Measurements from ENCODE around the gene TAL2. TPM values are rescaled to one million over a fixed set of nuclear protein-coding genes. Genes with fewer than 3 reads are reported as not detected.

The TAL2 gene
- total RNA-seq, 4 donors from 2014 or later, result not detected

DNA sequence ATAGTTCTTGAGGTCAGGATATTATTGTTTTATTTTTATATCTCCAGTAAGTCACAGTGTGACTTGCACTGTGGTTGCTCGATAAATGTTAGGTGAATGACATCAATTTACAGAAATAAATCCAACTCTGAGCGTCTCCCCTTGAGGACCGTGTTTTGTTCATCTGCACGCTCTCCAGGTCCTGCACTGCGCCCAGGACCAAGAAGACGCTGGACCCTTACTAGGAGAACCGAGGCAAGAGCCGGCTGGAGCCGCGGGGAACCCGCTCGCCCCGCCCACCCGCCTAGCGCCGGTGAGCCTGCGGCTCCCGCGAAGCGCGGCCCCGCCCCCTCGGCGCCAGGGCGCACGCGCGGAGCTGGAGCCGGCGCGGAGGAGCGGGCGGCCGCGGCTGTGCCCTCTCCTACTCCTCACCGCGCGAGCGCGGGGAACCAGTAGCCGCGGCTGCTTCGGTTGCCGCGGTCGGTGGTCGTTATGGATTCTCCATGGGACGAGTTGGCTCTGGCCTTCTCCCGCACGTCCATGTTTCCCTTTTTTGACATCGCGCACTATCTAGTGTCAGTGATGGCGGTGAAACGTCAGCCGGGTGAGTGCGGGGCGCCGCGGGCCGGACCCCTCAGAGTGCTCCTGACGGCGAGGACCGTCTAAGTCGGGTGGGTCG is 32.1 kb downstream of the TAL2 start, which contains the start of gene TMEM38B:
TMEM38B (plus strand) TSS at position 352 of the 658 bp plus-strand sequence; CDS start at position 472, 120 bp downstream.
- peak within 1 kb of the TSS; percentile 53 for H3K4me3 ChIP-seq (ENCODE audit: low read depth, poor library complexity, severe bottlenecking)
- 0% methylated on average over 34 to 48 of the region's 65 CpGs for WGBS, 2 donors
- intact Hi-C loops (cut with DNase I; ENCODE audit: low total_unique reads), result no loop called here
- peak; percentile 66 to 96 for DNase-seq (ENCODE audit: low spot score in 2 of 2)
- TF ChIP-seq, protein P1, sequence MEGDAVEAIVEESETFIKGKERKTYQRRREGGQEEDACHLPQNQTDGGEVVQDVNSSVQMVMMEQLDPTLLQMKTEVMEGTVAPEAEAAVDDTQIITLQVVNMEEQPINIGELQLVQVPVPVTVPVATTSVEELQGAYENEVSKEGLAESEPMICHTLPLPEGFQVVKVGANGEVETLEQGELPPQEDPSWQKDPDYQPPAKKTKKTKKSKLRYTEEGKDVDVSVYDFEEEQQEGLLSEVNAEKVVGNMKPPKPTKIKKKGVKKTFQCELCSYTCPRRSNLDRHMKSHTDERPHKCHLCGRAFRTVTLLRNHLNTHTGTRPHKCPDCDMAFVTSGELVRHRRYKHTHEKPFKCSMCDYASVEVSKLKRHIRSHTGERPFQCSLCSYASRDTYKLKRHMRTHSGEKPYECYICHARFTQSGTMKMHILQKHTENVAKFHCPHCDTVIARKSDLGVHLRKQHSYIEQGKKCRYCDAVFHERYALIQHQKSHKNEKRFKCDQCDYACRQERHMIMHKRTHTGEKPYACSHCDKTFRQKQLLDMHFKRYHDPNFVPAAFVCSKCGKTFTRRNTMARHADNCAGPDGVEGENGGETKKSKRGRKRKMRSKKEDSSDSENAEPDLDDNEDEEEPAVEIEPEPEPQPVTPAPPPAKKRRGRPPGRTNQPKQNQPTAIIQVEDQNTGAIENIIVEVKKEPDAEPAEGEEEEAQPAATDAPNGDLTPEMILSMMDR (IDR thresholded peaks at IDR 0.05), result no peak
- peak in 1 of 2 donors; percentile 50 for TF ChIP-seq POLR2A (IDR thresholded peaks at IDR 0.05)

DNA sequence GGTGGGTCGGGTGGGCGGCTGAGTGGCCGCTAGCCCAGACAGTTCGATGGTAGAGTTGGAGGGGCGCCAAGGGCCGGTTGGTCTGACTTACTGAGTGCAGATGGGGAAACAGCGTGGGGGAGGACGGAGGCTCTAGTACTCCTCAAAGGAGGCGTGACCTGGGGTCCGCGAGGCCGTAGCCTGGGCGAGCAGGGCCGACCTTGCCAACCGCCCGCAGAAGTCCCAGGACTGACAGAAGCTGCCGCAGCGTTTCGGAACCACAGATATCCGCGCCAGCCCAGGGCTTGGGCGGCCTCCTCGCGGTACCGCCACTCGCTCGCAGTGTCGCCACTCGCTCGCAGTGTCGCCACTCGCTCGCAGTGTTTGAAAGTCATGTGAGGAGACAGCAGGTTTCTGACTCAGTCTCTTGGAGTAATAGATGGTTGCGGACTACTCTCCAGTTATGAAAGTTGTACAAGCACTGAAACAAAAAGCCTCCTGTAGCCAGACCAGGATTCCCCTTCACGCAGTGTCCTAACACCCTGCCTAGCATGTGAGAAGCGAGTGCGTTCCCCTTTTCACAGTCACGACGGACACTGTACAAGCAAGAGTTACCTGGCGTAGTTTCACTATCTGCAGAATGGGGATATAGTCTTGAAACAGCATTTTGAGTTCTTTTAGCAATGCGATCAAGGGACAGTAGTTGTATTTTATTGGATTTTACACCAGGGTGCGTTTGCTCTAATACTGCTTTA is 32.8 kb downstream of the TAL2 start:
- peak overlapping the region; percentile 53 for H3K4me3 ChIP-seq (ENCODE audit: low read depth, poor library complexity, severe bottlenecking)
- TF ChIP-seq POLR2A (IDR thresholded peaks at IDR 0.05), result no peak
- TF ChIP-seq, protein P1 (IDR thresholded peaks at IDR 0.05), result no peak
- intact Hi-C loops (cut with DNase I; ENCODE audit: low total_unique reads), result no loop called here
- WGBS, 2 donors, result 1 to 3% methylated on average over 12 to 41 of the region's 42 CpGs
- DNase-seq (ENCODE audit: low spot score in 2 of 2), result peak; percentile 56 to 94

DNA sequence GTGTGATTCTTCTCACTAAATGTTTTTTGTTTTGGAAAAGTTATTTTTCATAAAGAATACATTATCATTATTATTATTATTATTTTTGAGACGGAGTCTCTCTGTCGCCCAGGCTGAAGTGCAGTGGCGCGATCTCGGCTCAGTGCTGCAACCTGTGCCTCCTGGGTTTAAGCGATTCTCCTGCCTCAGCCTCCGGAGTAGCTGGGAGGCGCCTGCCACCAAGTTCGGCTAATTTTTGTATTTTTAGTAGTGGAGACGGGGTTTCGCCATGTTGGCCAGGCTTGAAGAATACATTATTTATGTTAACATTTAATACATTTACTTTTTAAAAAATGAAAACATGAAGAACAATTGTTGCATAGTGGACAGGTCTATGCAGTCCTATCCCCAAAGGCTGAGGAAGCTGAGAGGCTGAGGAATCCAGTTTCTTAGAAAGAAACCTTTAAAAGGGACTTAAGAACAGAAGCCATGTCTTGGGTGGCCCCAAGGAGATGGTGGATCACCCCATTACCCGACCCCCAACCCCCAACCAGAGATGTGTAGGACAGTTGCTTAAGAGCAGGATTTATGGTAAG is 34.0 kb downstream of the TAL2 start:
- TF ChIP-seq, protein P1 (IDR thresholded peaks at IDR 0.05), result no peak
- H3K4me3 ChIP-seq (ENCODE audit: low read depth, poor library complexity, severe bottlenecking), result no peak overlapping the region
- intact Hi-C loops (cut with DNase I; ENCODE audit: low total_unique reads), result no loop called here
- 95% methylated on average over 12 of the region's 12 CpGs for WGBS, 2 donors
- DNase-seq (ENCODE audit: low spot score in 2 of 2), result no peak

DNA sequence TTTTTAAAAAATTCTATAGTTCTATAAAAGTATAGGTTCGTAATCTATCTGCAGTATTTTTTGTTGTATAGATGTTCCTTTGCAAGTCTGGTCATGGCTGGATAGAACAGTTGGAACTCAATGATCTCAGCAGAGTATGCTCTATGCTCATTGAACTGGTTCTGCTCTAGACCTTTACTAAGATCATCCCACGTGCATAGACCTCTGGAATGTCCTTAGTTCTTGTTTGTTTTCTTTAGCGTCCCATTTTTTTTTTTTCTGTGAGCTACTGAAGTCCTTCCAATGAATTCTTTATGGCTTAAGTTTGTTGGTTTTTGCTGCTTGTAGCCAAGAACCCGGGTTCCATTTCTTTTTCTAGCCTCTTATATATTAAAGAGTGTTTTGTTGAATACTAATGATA is 35.6 kb downstream of the TAL2 start:
- intact Hi-C loops (cut with DNase I; ENCODE audit: low total_unique reads), result no loop called here
- DNase-seq (ENCODE audit: low spot score in 2 of 2), result no peak
- TF ChIP-seq, protein P1 (IDR thresholded peaks at IDR 0.05), result no peak
- no peak for TF ChIP-seq POLR2A (IDR thresholded peaks at IDR 0.05)
- no peak overlapping the region for H3K4me3 ChIP-seq (ENCODE audit: low read depth, poor library complexity, severe bottlenecking)
- 73 to 78% methylated on average over 4 of the region's 4 CpGs for WGBS, 2 donors

DNA sequence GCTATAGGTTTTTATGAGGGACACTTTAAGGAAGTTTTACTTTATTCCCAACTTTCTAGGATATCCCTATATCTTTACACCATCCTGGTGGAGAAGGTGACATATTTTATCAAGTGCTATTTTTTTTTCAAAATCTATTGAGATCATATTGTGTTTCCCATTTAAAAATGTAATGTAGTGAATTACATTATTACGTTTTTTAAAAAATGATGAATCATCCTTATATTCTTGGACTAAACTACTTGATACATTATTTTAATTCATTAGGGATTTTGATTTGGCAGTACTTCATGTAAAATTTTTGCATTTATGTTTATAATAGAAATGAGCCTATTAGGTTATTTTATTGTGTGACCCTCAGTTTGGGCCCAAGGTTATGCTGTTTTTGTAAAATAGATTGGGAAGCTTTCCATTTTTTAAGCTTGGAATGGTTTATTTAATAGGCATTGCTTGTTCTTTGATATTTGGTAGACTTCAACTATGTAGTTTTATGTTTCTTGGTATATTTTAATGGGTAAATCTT is 36.2 kb downstream of the TAL2 start:
- DNase-seq (ENCODE audit: low spot score in 2 of 2), result no peak
- no peak for TF ChIP-seq POLR2A (IDR thresholded peaks at IDR 0.05)
- TF ChIP-seq, protein P1 (IDR thresholded peaks at IDR 0.05), result no peak
- WGBS, 2 donors, result 68 to 79% methylated on average over 1 of the region's 1 CpG
- intact Hi-C loops (cut with DNase I; ENCODE audit: low total_unique reads), result no loop called here
- no peak overlapping the region for H3K4me3 ChIP-seq (ENCODE audit: low read depth, poor library complexity, severe bottlenecking)
